ENCODE measurements around the gene JMJD6. TPM values are rescaled to one million over a fixed set of nuclear protein-coding genes. Genes with fewer than 3 reads are reported as not detected.
A peak's percentile ranks its signal among the peaks of the same experiment; 100 is the strongest.

Gene JMJD6
- total RNA-seq, 2 donors from 2014 or later: 74.3 to 97.1 TPM

DNA sequence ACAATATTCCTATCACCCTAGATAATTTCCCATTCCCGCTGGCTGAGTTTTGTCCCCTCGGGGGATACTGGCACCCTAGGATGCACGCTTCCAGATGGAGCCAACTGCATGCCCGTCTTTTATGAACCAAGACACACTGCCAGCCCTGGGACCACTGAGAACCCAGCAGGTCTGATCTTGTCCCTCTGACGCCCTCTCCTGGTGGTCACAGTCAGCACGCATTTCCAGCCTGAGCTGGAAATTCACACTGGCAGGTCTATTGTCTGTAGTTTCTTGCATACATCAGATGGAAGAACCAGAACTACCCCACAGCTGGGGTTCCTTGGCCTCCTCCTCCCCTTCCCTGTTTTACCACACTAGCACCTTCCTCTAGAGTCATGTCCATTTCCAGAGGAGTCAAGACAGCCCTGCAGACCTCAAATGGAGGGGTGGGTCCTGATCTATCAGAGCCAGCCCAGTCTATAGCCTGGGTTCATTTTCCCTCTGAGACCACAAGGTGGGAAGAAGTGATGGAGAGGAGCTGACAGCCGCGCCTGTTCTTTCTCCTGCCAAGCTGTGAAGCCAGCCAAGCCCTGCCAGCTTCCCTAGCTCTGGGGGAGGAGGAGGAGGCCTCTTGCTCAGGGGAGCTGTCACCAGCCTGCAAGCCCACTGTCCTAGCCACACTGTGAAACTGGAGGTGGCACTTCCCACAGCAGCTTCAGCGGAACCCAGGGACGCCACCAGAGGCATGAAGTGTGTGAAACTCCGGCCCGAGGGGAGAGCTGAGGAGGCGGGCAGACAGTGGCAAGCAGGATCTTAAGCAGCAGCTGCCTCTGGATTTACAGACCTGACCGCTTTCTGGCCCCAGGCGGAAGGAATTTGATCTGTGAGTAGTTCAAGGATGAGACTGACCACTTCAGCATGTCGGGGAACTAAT lies 44.9 kb downstream of the JMJD6 start:
- Mint-ChIP-seq H3K36me3 (no peaks in the 10 kb centered on the region), H3K27ac (peak overlapping the region; percentile 36 to 68), H3K4me1 (ENCODE audit: low read depth in 2 of 2) (peaks cover 18 to 25% of the 10 kb centered on the region in 2 donors), H3K4me3 (peak overlapping the region; percentile 60), H3K27me3 (no peaks in the 10 kb centered on the region), H3K9me3 (no peaks in the 10 kb centered on the region)
- peak; percentile 59 to 79 for ATAC-seq
- DNase-seq (ENCODE audit: low spot score): no peak

DNA sequence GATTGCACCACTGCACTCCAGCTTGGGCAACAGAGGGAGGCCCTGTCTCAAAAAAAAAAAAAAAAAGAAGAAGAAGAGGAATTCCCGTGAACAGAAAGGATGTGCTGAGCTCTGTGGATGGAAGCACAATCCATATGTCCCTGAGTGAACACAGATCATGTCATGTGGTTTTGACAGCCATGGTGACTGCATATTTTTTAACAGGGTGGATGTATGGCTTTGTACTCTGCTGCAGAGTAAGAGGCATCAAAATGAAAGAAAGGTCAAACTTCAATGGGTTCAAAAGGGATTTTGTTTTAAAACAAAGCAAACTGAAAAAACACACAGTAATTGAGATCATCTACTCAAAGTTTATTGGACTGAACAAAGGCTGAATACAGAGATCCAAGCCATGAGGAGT lies 47.2 kb downstream of the JMJD6 start:
- Mint-ChIP-seq H3K27ac (no peak overlapping the region), H3K27me3 (no peaks in the 10 kb centered on the region), H3K4me3 (no peak overlapping the region), H3K9me3 (no peaks in the 10 kb centered on the region), H3K36me3 (no peaks in the 10 kb centered on the region), H3K4me1 (ENCODE audit: low read depth in 2 of 2) (peaks cover 18 to 25% of the 10 kb centered on the region in 2 donors)
- ATAC-seq: no peak
- DNase-seq (ENCODE audit: low spot score): no peak

DNA sequence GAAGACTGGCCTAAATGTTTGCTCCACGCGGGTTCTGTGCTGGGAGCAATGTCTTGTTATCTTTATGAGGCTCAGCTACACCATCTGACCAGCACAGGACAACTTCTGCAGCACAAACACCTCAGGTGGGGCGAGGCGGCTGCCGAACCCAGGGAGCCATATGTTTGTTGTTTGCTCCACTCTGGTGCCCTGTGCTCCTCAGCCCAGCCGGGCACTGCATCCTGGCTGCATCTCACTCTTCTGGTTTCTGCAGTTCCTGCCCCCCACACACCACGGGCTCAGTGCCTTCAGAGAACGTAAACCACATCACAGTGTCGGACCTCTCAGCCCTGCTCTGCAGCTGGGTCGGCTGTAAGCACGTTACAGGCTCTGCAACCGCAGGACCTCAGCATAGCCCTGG lies 48.1 kb downstream of the JMJD6 start:
- no peak for DNase-seq (ENCODE audit: low spot score)
- H3K36me3 Mint-ChIP-seq: no peaks in the 10 kb centered on the region

DNA sequence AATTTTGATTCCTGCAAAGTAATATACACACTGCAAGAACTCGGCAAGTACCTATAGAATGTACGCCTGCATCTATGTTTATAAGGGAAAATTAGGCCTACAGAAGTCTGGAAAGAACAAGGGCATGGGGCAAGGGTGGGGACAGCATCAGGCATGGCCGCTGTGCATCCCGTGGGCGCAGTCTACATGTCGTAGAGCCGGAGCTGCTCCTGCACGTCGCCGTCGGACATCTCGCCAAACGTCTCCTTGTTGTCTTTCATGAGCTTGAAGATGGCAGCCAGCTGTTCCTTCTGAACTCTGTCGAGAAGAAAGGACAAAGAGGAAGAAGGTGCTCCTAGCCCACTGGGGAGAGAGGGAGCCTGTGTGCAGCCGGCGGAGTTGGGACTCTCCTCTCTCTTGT lies 49.0 kb downstream of the JMJD6 start:
- H3K27me3 Mint-ChIP-seq: no peaks in the 10 kb centered on the region
- no peak for ATAC-seq
- no peak overlapping the region for H3K4me3 Mint-ChIP-seq
- H3K36me3 Mint-ChIP-seq: no peaks in the 10 kb centered on the region
- no peak overlapping the region for H3K27ac Mint-ChIP-seq
- no peaks in the 10 kb centered on the region for H3K9me3 Mint-ChIP-seq
- no peak for DNase-seq (ENCODE audit: low spot score)
- peaks cover 20 to 21% of the 10 kb centered on the region in 2 donors for H3K4me1 Mint-ChIP-seq (ENCODE audit: low read depth in 2 of 2)

More for the DNA sequence above, 48.1 kb downstream of the JMJD6 start:
- no peak overlapping the region for H3K4me3 Mint-ChIP-seq
- H3K4me1 Mint-ChIP-seq (ENCODE audit: low read depth in 2 of 2): peaks cover 18 to 21% of the 10 kb centered on the region in 2 donors
- no peaks in the 10 kb centered on the region for H3K27me3 Mint-ChIP-seq
- no peaks in the 10 kb centered on the region for H3K9me3 Mint-ChIP-seq
- H3K27ac Mint-ChIP-seq: no peak overlapping the region
- peak; percentile 71 to 82 for ATAC-seq

DNA sequence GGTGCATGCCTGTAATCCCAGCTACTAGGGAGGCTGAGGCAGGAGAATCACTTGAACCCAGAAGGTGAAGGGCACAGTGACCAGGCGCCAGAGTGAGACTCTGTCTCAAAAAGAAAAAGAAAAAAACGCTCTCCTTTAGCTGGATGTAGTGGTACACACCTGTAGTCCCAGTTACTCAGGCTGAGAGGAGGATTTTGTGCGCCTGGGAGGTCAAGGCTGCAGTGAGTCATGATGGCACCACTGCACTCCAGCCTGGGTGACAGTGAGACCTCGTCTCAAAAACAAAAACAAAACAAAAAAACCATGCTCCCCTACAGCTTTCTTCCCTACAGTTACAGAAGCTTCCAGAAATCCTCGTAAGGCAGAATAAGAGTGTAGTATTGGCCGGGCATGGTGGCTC lies 49.8 kb downstream of the JMJD6 start:
- no peaks in the 10 kb centered on the region for H3K36me3 Mint-ChIP-seq
- H3K4me3 Mint-ChIP-seq: no peak overlapping the region
- ATAC-seq (no peak), DNase-seq (ENCODE audit: low spot score) (no peak)
- H3K27ac Mint-ChIP-seq: no peak overlapping the region
- no peaks in the 10 kb centered on the region for H3K9me3 Mint-ChIP-seq
- H3K27me3 Mint-ChIP-seq: no peaks in the 10 kb centered on the region
- peaks cover 14 to 21% of the 10 kb centered on the region in 2 donors for H3K4me1 Mint-ChIP-seq (ENCODE audit: low read depth in 2 of 2)

DNA sequence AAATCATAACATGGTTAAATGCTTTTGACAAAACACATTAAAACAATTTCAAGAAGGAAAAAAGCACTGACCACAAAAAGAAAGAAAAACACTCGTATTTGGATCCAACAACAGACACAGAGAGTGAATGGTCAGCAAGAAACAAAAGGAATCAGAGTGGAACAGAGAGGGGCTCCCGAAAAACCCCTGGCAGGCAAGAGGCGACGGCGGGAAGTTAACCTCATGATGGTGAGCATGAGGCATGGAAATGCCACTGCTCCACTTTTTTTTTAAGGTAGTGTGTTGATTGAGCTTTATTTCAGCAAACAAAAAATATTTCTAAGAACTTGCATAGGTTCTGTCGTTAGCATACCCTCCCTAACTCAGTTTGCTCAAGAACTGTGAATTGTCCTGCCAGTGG lies 50.8 kb downstream of the JMJD6 start:
- H3K4me1 Mint-ChIP-seq (ENCODE audit: low read depth in 2 of 2): peaks cover 16 to 21% of the 10 kb centered on the region in 2 donors
- ATAC-seq (no peak), DNase-seq (ENCODE audit: low spot score) (no peak)
- no peaks in the 10 kb centered on the region for H3K27me3 Mint-ChIP-seq
- no peaks in the 10 kb centered on the region for H3K9me3 Mint-ChIP-seq
- H3K36me3 Mint-ChIP-seq: no peaks in the 10 kb centered on the region
- H3K27ac Mint-ChIP-seq: no peak overlapping the region
- H3K4me3 Mint-ChIP-seq: no peak overlapping the region

DNA sequence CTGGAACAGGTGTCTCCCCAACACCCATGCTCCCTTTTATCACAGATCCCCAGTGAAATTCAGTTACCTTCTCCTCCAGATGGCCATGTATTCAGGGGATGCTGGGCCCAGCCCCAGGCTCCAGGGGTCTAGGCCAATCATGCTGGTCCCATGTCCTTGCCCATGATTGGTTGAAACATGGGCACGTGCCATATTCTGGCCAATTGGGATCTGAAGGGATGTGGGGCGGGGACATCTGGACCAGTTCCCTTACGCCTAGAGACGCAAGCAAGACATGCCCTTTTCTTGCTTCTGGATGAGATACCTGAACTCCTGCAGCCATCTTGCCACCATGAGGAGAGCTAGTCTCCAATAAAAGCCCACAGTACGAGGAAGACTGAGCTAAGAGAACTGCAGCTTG lies 51.8 kb downstream of the JMJD6 start:
- Mint-ChIP-seq H3K9me3 (no peaks in the 10 kb centered on the region), H3K36me3 (no peaks in the 10 kb centered on the region), H3K4me3 (no peak overlapping the region), H3K27ac (no peak overlapping the region), H3K27me3 (no peaks in the 10 kb centered on the region), H3K4me1 (ENCODE audit: low read depth in 2 of 2) (peaks cover 21 to 22% of the 10 kb centered on the region in 2 donors)
- ATAC-seq: no peak
- DNase-seq (ENCODE audit: low spot score): no peak

DNA sequence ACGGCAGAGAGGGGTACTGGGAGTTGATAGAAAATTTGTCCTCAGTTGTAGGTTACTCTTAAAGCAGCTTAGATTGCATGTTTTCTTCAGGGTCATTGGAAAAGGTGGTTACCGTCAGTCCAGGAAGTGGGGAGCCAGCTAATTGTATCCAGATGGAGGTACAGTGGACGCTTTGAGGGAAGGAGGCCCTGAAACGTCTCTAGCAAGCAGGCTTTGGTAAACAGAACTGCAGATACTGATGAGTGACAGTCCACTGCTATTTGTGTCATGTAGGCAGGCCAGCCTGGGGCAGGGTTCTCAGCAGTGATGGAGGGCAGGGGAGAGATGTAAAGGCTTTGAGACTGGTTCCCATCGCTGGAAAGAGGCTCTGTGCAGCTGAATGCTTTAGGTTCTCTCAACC lies 52.7 kb downstream of the JMJD6 start:
- H3K36me3 Mint-ChIP-seq: no peaks in the 10 kb centered on the region
- no peak overlapping the region for H3K27ac Mint-ChIP-seq
- no peak for DNase-seq (ENCODE audit: low spot score)
- H3K4me1 Mint-ChIP-seq (ENCODE audit: low read depth in 2 of 2): peaks cover 21 to 22% of the 10 kb centered on the region in 2 donors
- H3K9me3 Mint-ChIP-seq: no peaks in the 10 kb centered on the region
- H3K27me3 Mint-ChIP-seq: no peaks in the 10 kb centered on the region
- H3K4me3 Mint-ChIP-seq: no peak overlapping the region
- ATAC-seq: no peak

DNA sequence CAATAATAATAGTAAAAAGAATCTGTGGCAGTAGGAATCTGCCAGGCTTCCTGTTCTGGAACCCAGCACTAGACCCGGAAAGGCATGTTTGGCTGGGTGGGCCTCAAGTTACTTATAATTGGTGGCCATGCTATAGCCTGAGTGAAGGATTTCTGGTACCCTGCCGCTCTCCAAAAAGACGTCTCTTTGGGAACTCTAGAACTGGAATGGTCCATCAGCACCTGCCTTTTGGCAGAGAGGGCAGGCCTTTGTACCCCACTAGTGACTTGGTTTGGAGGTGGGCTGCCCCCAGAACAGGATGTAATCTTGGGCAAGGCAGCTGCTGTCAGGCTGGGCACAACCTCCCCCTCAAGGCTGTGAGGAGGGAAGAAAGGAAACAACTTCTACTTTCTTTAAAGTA lies 53.5 kb downstream of the JMJD6 start:
- Mint-ChIP-seq H3K36me3 (no peaks in the 10 kb centered on the region), H3K27ac (peak overlapping the region; percentile 86 to 98), H3K4me3 (peak overlapping the region; percentile 84), H3K27me3 (no peaks in the 10 kb centered on the region), H3K9me3 (no peaks in the 10 kb centered on the region), H3K4me1 (ENCODE audit: low read depth in 2 of 2) (peaks cover 21 to 22% of the 10 kb centered on the region in 2 donors)
- DNase-seq (ENCODE audit: low spot score) (no peak), ATAC-seq (no peak)

DNA sequence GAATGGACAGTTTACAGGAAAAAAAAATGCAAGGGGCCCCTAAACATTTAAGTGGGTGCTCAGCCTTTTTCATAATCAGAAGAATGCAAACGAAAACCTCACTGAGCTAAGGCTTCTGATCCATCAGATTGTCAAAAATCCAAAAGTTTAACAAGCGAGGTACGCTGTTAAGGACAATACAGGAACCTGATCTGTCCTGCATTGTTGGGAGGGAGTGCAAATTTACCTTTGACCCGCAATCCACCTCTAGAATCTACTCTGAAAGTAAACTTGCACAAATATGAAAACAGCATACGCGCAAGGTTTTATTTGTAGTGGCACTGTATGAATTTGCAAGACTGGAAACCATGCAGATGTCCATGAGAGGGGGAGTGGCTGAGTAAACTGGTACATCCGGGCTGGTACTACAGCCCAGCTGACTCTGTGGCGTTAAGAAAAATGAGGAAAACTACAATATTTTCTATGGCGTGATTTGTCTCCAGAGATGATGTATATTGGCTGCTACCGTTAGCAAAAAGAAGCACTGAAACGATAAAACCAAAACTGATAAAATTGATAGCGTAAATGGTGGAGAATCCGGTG lies 54.0 kb downstream of the JMJD6 start:
- DNase-seq (ENCODE audit: low spot score): no peak
- Mint-ChIP-seq H3K4me1 (ENCODE audit: low read depth in 2 of 2) (peaks cover 21 to 22% of the 10 kb centered on the region in 2 donors), H3K27ac (peak overlapping the region; percentile 86 to 98)

DNA sequence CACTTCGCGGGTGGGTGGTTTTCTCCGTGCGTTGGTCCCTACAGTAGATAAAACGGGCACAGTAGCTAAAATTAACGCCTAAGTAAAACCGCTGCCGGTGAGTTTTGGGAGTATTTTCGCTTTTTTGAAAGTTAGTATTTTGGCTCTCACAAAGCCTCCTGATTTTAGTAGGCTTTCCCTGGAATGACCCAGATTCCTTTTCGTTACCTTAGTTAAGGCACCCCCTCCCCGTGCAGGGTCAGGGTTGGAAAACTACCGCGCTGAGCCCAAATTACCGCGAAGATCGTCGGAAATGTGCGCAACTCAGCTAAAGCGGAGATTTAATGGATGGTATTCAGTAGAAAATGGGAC lies 54.5 kb downstream of the JMJD6 start:
- Mint-ChIP-seq H3K27me3 (peaks cover 0 to 2% of the 10 kb centered on the region in 2 donors), H3K4me1 (ENCODE audit: low read depth in 2 of 2) (peaks cover 21 to 22% of the 10 kb centered on the region in 2 donors), H3K4me3 (peak overlapping the region; percentile 84), H3K9me3 (no peaks in the 10 kb centered on the region), H3K27ac (peak overlapping the region; percentile 86 to 98), H3K36me3 (no peaks in the 10 kb centered on the region)
- no peak for DNase-seq (ENCODE audit: low spot score)
- ATAC-seq: peak; percentile 0

More for the DNA sequence above, 54.0 kb downstream of the JMJD6 start:
- no peak for ATAC-seq
- Mint-ChIP-seq H3K36me3 (no peaks in the 10 kb centered on the region), H3K9me3 (no peaks in the 10 kb centered on the region), H3K4me3 (peak overlapping the region; percentile 84), H3K27me3 (no peaks in the 10 kb centered on the region)

DNA sequence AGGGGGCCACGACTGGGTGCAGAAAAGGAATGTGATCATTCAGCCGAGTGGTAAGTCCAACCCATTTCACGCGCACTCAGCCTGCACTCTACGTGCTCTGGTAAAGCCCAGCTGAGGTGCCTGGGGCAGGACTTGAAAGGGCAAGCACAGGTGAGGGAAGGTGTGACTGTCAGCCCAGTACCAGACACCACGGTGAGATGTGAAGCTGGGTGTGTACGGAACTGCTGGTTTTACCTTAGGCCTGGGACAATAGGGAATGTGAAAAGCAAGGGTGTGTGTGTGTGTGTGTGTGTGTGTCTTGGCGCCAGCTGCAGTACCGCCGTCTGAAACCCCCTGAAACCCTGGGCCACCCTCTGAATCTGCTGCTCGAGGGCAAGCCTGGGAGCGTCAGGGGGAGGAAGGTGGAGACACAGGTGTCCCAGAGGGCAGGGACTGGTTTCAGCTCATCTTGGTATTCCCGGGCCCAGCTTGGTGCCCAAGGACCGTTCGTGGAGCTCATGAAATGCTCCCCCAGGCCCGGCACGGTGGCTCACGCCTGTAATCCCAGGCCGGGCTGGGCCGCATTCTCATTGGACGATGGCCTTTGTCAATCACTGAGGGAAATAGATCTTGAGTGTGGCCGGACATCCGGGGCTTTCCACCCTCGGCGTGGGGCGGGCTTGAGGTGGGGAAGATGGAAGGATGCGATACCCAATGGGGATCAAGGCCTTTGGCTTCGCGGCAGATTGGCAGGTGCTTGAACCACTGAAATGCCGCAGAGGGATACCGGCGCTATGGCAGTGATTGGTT lies 55.1 kb downstream of the JMJD6 start:
- no peaks in the 10 kb centered on the region for H3K36me3 Mint-ChIP-seq
- ATAC-seq (peak; percentile 99 to 100), DNase-seq (ENCODE audit: low spot score) (peak; percentile 100)
- H3K4me1 Mint-ChIP-seq (ENCODE audit: low read depth in 2 of 2): peaks cover 21 to 22% of the 10 kb centered on the region in 2 donors
- peak overlapping the region; percentile 84 for H3K4me3 Mint-ChIP-seq
- peaks cover 0 to 2% of the 10 kb centered on the region in 2 donors for H3K27me3 Mint-ChIP-seq
- no peaks in the 10 kb centered on the region for H3K9me3 Mint-ChIP-seq
- peak overlapping the region; percentile 86 to 98 for H3K27ac Mint-ChIP-seq

DNA sequence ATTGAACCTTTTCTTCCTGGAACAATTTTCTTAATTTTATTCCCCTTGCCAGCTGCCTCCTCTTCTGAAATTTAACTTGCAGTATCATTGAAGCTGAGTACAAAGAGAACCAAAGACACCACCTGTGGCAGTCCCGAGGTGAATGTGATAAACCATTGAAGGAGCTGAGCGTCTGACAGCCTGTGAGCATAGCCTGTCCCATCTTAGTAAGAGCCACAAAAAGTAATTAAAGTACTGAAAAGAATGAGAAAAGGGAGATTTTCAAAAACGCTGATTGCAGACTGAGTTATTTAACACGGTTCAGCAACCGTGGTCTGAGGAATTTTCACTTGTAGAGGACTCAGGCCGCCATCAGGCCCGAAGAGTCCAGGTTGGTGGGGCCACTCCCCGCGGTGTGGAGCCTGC lies 55.7 kb downstream of the JMJD6 start:
- peaks cover 21 to 22% of the 10 kb centered on the region in 2 donors for H3K4me1 Mint-ChIP-seq (ENCODE audit: low read depth in 2 of 2)
- H3K27me3 Mint-ChIP-seq: peaks cover 0 to 2% of the 10 kb centered on the region in 2 donors
- ATAC-seq: no peak
- H3K27ac Mint-ChIP-seq: peak overlapping the region; percentile 86 to 98
- H3K36me3 Mint-ChIP-seq: no peaks in the 10 kb centered on the region
- DNase-seq (ENCODE audit: low spot score): no peak
- no peaks in the 10 kb centered on the region for H3K9me3 Mint-ChIP-seq
- H3K4me3 Mint-ChIP-seq: peak overlapping the region; percentile 84
